Measurements from ENCODE around the gene BMP3.

BMP3 gene

DNA sequence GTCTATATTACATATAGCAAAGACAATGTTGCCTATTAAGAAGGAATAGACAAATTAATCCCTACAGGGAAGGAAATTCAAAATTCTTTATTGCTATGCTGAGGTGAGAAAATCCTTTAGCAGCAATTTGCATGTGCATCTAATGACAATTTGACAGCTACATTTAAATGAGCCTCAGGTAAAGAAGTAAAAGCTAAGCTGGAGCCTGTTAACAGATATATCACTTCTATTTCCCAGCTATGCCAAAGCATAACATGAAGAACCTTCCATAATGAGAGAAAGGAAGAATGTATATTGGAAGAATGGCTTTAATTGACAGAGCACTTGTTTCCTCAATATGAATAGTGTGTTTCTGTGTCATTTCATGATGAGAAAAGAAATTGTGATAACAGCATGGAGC lies 71.6 kb downstream of the BMP3 start:
- no peak for DNase-seq (ENCODE audit: low read depth in 2 of 3, low spot score in 2 of 3)

DNA sequence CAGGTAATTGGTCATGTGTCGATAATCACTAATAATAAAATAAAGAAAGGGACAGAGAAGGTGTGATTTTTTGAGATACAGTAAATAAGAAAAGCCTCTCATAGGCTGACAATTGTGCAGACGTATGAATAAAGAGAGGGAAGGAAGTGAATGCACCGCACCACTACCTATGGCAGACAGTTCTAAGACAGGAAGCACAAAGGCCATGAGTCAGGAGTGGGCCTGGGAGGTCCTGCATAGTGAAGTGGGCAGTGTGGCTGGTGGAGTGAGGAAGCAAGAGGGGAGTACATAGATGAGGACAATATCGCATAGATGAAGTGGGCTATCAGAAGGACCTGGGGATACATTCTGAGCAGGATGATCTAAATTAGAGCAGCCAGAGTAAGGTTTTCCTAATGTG lies 75.6 kb downstream of the BMP3 start:
- no peak for DNase-seq (ENCODE audit: low read depth in 2 of 3, low spot score in 2 of 3)
